ENCODE measurements around the gene RAB7A. TPM values are rescaled to one million over a fixed set of nuclear protein-coding genes. Genes with fewer than 3 reads are reported as not detected.

RAB7A gene
- total and polyA plus RNA-seq, 2 donors (not counting 1 experiment from before 2014, with no cell fraction given), result 62.7 to 138 TPM

DNA sequence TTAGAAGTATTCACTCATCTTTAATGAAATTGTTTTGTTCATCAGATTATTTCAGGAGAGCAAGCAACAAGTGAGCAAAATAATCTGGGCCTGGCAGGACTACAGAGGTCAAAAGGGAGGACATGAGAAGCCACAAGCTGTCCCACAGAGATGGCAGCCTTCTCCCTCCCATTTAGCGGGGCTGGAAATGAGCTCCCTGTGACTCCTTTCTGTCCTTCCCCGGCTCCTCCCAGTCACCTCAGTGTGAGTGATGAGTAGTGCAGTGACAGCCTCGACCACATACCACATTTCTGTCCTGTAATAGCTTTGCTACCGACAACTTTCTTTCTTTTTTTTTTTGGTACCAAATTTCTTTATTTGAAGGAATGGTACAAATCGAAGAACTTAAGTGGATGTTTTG is 38.0 kb downstream of the RAB7A start:
- no peaks in the 10 kb centered on the region for H3K9me3 ChIP-seq (ENCODE audit: control extremely low read depth in 1 of 3, control insufficient read depth in 2 of 3, insufficient read depth in 1 of 3, low read length in 2 of 3)
- no peak overlapping the region for H3K9ac ChIP-seq (ENCODE audit: low read length)
- H2AFZ ChIP-seq (ENCODE audit: insufficient read depth, low read depth, low read length, poor library complexity, severe bottlenecking), result no peak overlapping the region
- Mint-ChIP-seq H3K4me1 (peaks cover 66% of the 10 kb centered on the region), H3K9me3 (ENCODE audit: insufficient read depth) (no peaks in the 10 kb centered on the region), H3K4me3 (no peak overlapping the region), H3K27ac (no peak overlapping the region), H3K27me3 (no peaks in the 10 kb centered on the region)
- POLR2A ChIA-PET, result no interaction called here
- H3K79me2 ChIP-seq (ENCODE audit: control insufficient read depth, insufficient read depth, low read length), result peaks cover 96% of the 10 kb centered on the region
- peaks cover 71% of the 10 kb centered on the region for H4K20me1 ChIP-seq (ENCODE audit: control insufficient read depth, insufficient read depth, low read length, poor library complexity, severe bottlenecking)
- WGBS (ENCODE audit: insufficient coverage), result no CpG with 5 or more reads among the region's 5 CpGs
- ATAC-seq (ENCODE audit: low read depth) (no peak), DNase-seq (no peak)
- no peak for TF ChIP-seq CTCF (IDR thresholded peaks at IDR 0.05)
- no peak for TF ChIP-seq EZH2 (IDR thresholded peaks at IDR 0.05; ENCODE audit: borderline replicate concordance, insufficient read depth, low read depth, low read length, poor library complexity, severe bottlenecking)
- no peak overlapping the region for H3K4me3 ChIP-seq (ENCODE audit: control extremely low read depth in 1 of 5, extremely low read depth in 1 of 5, insufficient read depth in 1 of 5, low read depth in 2 of 5, low read length in 4 of 5)
- H3K36me3 ChIP-seq (replicated peaks in 1 of 2; ENCODE audit: control extremely low read depth in 1 of 2, control insufficient read depth in 1 of 2, extremely low read depth in 1 of 2, insufficient read depth in 2 of 2, low read length in 1 of 2), result peaks cover 0 to 19% of the 10 kb centered on the region in 2 experiments
- H3K4me2 ChIP-seq (replicated peaks; ENCODE audit: low read depth, low read length, poor library complexity, severe bottlenecking), result no peak overlapping the region
- no peak overlapping the region for H3K27ac ChIP-seq (ENCODE audit: low read length in 2 of 2)
- peaks cover 14% of the 10 kb centered on the region in 2 donors for H3K4me1 ChIP-seq (ENCODE audit: control insufficient read depth in 2 of 2, insufficient read depth in 2 of 2, low read length in 2 of 2)
- CTCF ChIA-PET, result interaction anchor here (0.6 kb wide), 1 partner anchor 26 kb away, joined by 4 read pairs; no protein-coding TSS in a partner anchor
- H3K27me3 ChIP-seq (replicated peaks in 1 of 4; ENCODE audit: control extremely low read depth in 1 of 4, control insufficient read depth in 3 of 4, insufficient read depth in 4 of 4, low read length in 3 of 4), result no peaks in the 10 kb centered on the region
- intact Hi-C loops (cut with micrococcal nuclease), result no loop called here

DNA sequence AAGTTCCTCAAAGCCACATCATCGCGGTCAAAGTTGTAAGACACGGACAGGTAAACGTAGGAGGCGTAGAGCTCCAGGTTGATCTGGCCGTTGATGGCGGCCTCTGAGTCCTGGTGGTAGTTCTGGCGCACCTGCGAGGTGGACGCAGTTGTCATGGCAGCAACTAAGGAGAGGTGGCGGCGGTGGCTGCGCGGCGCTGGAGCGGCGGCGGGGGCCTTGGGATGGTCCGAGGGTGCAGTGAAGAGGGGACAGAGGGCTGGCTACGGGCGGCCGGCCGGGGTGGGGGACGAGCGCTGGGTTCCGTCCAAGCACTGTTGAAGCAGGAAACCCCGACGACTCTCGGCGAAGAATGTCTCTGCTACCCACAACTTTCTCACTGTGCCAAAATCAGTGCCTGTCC is 38.9 kb downstream of the RAB7A start:
- no peak overlapping the region for H3K9ac ChIP-seq (ENCODE audit: low read length)
- Mint-ChIP-seq H3K4me1 (peaks cover 66% of the 10 kb centered on the region), H3K4me3 (no peak overlapping the region), H3K27me3 (no peaks in the 10 kb centered on the region), H3K9me3 (ENCODE audit: insufficient read depth) (no peaks in the 10 kb centered on the region), H3K27ac (no peak overlapping the region)
- no peaks in the 10 kb centered on the region for H3K27me3 ChIP-seq (replicated peaks in 1 of 4; ENCODE audit: control extremely low read depth in 1 of 4, control insufficient read depth in 3 of 4, insufficient read depth in 4 of 4, low read length in 3 of 4)
- peaks cover 78% of the 10 kb centered on the region for H4K20me1 ChIP-seq (ENCODE audit: control insufficient read depth, insufficient read depth, low read length, poor library complexity, severe bottlenecking)
- intact Hi-C loops (cut with micrococcal nuclease), result no loop called here
- H3K4me3 ChIP-seq (ENCODE audit: control extremely low read depth in 1 of 5, extremely low read depth in 1 of 5, insufficient read depth in 1 of 5, low read depth in 2 of 5, low read length in 4 of 5), result no peak overlapping the region
- peaks cover 14% of the 10 kb centered on the region in 2 donors for H3K4me1 ChIP-seq (ENCODE audit: control insufficient read depth in 2 of 2, insufficient read depth in 2 of 2, low read length in 2 of 2)
- no peak overlapping the region for H2AFZ ChIP-seq (ENCODE audit: insufficient read depth, low read depth, low read length, poor library complexity, severe bottlenecking)
- H3K4me2 ChIP-seq (replicated peaks; ENCODE audit: low read depth, low read length, poor library complexity, severe bottlenecking), result no peak overlapping the region
- ATAC-seq (ENCODE audit: low read depth) (no peak), DNase-seq (no peak)
- no peaks in the 10 kb centered on the region for H3K9me3 ChIP-seq (ENCODE audit: control extremely low read depth in 1 of 3, control insufficient read depth in 2 of 3, insufficient read depth in 1 of 3, low read length in 2 of 3)
- TF ChIP-seq EZH2 (IDR thresholded peaks at IDR 0.05; ENCODE audit: borderline replicate concordance, insufficient read depth, low read depth, low read length, poor library complexity, severe bottlenecking) (no peak), CTCF (IDR thresholded peaks at IDR 0.05) (no peak)
- POLR2A ChIA-PET, result no interaction called here
- 99% methylated on average over 17 of the region's 30 CpGs for WGBS (ENCODE audit: insufficient coverage)
- H3K36me3 ChIP-seq (replicated peaks in 1 of 2; ENCODE audit: control extremely low read depth in 1 of 2, control insufficient read depth in 1 of 2, extremely low read depth in 1 of 2, insufficient read depth in 2 of 2, low read length in 1 of 2), result peaks cover 0 to 19% of the 10 kb centered on the region in 2 experiments
- CTCF ChIA-PET, result no interaction called here
- no peak overlapping the region for H3K27ac ChIP-seq (ENCODE audit: low read length in 2 of 2)
- H3K79me2 ChIP-seq (ENCODE audit: control insufficient read depth, insufficient read depth, low read length), result peaks cover 96% of the 10 kb centered on the region

Measured in B cell (primary cell).